Spleen (tissue), 11 donors: ENCODE results near the gene G3BP2. TPM values are rescaled to one million over a fixed set of nuclear protein-coding genes. Genes with fewer than 3 reads are reported as not detected.

ENCODE experiments used
- DNase-seq: peaks from one replicate; pipeline ENCODE4 v3.0.0-alpha.2; 2020
- H3K27ac ChIP-seq, 8 donors: fragments of 200-600 bp; sonication (generic) in 7 of 8; 1 replicate in 4 of 8; 2 replicates in 4 of 8; pipeline versions ENCODE4 v1.5.0 to v1.8.0; 2016 to 2021; ENCODE audit warnings: inconsistent platforms in 4 of 8, mild to moderate bottlenecking in 4 of 8, moderate library complexity in 1 of 8
- H3K27me3 ChIP-seq, 7 donors: fragments of 200-600 bp; sonication (generic) in 6 of 7; replicated peaks in 1 of 7; 1 replicate in 4 of 7; 2 replicates in 3 of 7; pipeline versions ENCODE4 v1.5.0 to v1.8.0; 2016 to 2021; ENCODE audit warnings: inconsistent platforms in 3 of 7, mild to moderate bottlenecking in 1 of 7
- H3K36me3 ChIP-seq, 6 donors: fragments of 200-600 bp; sonication (generic) in 5 of 6; 1 replicate in 4 of 6; 2 replicates in 2 of 6; pipeline versions ENCODE4 v1.5.0 to v1.8.0; 2016 to 2021; ENCODE audit warnings: inconsistent platforms in 2 of 6
- H3K4me1 ChIP-seq, 6 donors: fragments of 200-600 bp; sonication (generic) in 5 of 6; 1 replicate in 3 of 6; 2 replicates in 3 of 6; pipeline versions ENCODE4 v1.5.0 to v1.8.0; 2016 to 2021; ENCODE audit warnings: inconsistent platforms in 3 of 6
- H3K4me3 ChIP-seq, 8 donors: fragments of 200-600 bp; sonication (generic) in 7 of 8; 1 replicate in 4 of 8; 2 replicates in 4 of 8; pipeline versions ENCODE4 v1.5.0 to v1.8.0; 2016 to 2021; ENCODE audit warnings: inconsistent platforms in 4 of 8, mild to moderate bottlenecking in 4 of 8, moderate library complexity in 2 of 8
- H3K9me3 ChIP-seq, 8 donors: fragments of 200-600 bp; sonication (generic) in 7 of 8; 1 replicate in 4 of 8; 2 replicates in 4 of 8; pipeline versions ENCODE4 v1.5.0 to v1.8.0; 2016 to 2021; ENCODE audit warnings: inconsistent platforms in 4 of 8
- POLR2A ChIP-seq, 3 donors: fragments of 450-650 bp; IDR thresholded peaks; one replicate each; pipeline ENCODE4 v1.5.1; 2017; ENCODE audit warnings: antibody characterized with exemption in 3 of 3, mild to moderate bottlenecking in 1 of 3
- POLR2AphosphoS5 ChIP-seq, 3 donors: sonication (generic); formaldehyde crosslinking; IDR thresholded peaks; one replicate each; pipeline ENCODE4 v1.5.1; 2017; ENCODE audit warnings: antibody characterized with exemption in 3 of 3
- WGBS, 5 donors: extraction: QIAGEN DNeasy Blood & Tissue Kit in 3 of 5; methylation state at CpG; one replicate each; pipeline versions ENCODE4 v1.1.5 to v1.1.7; 2013 to 2018; 5-methylcytosine and 5-hydroxymethylcytosine counted together
- intact Hi-C: fragments of 100-400 bp; cut with DNase I; formaldehyde crosslinking; loops from one replicate; pipeline ENCODE4 v1.15.0; 2023; ENCODE audit warnings: low total_unique reads
- polyA plus RNA-seq, 3 donors: library from polyadenylated mRNA; stranded (reverse); fragments of 200-250 nt; gene quantifications; one replicate each; pipeline ENCODE4 v1.2.1, GENCODE V29; 2013
- total RNA-seq, 7 donors: library from RNA; depleted of rRNA in 3 of 7; stranded (reverse); fragments of >200 nt in 3 of 7; fragmentation: NEBNext Ultra II Directional in 4 of 7; extraction: Animal tissue kit (Norgen Biotek cat#: 25700) in 4 of 7; gene quantifications; one replicate each; pipeline versions ENCODE4 v1.1.0 to v1.2.1, GENCODE V29; 2016 to 2021
- TF ChIP-seq, protein P1 (sequence below), 11 experiments: fragments of 200-600 bp in 7 of 11; fragments of 450-650 bp in 4 of 11; sonication (generic) in 4 of 11; IDR thresholded peaks in 8 of 11; conservative IDR thresholded peaks in 3 of 11; 1 replicate in 7 of 11; 2 replicates in 4 of 11; pipeline versions ENCODE4 v1.4.0 to v1.8.0; 2016 to 2021; ENCODE audit warnings: antibody characterized with exemption in 11 of 11, inconsistent platforms in 4 of 11, mild to moderate bottlenecking in 1 of 11
- donor health status: healthy with polysubstance abuse.
- donor health status: DM: no; HTN: no; CAD: no; lungs with moderate emphysema.
- donor health status: DM: no; HTN: no; CAD: no.
- donor health status: Bipolar disorder and iron deficiency.
- donor health status: healthy.
- donor health status: DM: no; HTN: no; CAD: no.
- donor health status: DM: yes; HTN: yes; CAD: no.

Gene G3BP2
- total and polyA plus RNA-seq, 10 donors = 15.2 to 113 (median 102) TPM

DNA sequence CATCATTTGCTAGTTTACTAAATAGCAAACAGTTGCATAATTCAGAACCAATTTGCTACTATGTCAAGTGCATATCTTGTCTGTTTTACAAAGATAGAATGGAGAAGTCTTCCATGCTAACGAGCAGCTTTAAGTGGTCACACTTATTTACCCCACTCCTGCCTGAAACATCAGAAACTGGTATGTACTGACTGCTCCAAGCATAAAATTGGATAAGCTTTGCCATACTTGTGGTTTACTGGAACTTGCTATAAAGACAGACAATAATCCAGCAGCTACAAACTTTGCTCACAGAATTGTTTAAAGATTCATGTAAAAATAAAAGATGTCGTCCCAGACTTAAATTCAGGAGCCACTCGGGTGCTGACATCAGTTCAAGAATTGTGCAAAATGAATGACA, 29.6 kb downstream of the G3BP2 start:
- no peak for DNase-seq
- no peak overlapping the region for H3K27ac ChIP-seq
- WGBS, 5 donors = 42 to 84% (median 58%) methylated on average over 3 of the region's 3 CpGs
- intact Hi-C loops = no loop called here
- H3K27me3 ChIP-seq = no peaks in the 10 kb centered on the region
- peaks cover 0 to 12% (median 3%) of the 10 kb centered on the region in 6 donors for H3K4me1 ChIP-seq
- no peak overlapping the region for H3K4me3 ChIP-seq
- no peak for TF ChIP-seq POLR2AphosphoS5 (IDR thresholded peaks at IDR 0.05)
- TF ChIP-seq, protein P1, sequence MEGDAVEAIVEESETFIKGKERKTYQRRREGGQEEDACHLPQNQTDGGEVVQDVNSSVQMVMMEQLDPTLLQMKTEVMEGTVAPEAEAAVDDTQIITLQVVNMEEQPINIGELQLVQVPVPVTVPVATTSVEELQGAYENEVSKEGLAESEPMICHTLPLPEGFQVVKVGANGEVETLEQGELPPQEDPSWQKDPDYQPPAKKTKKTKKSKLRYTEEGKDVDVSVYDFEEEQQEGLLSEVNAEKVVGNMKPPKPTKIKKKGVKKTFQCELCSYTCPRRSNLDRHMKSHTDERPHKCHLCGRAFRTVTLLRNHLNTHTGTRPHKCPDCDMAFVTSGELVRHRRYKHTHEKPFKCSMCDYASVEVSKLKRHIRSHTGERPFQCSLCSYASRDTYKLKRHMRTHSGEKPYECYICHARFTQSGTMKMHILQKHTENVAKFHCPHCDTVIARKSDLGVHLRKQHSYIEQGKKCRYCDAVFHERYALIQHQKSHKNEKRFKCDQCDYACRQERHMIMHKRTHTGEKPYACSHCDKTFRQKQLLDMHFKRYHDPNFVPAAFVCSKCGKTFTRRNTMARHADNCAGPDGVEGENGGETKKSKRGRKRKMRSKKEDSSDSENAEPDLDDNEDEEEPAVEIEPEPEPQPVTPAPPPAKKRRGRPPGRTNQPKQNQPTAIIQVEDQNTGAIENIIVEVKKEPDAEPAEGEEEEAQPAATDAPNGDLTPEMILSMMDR (IDR thresholded peaks at IDR 0.05 in 8 of 11, conservative IDR thresholded peaks at IDR 0.05 in 3 of 11) = no peak
- no peak for TF ChIP-seq POLR2A (IDR thresholded peaks at IDR 0.05)
- no peaks in the 10 kb centered on the region for H3K9me3 ChIP-seq
- peaks cover 3 to 74% (median 46%) of the 10 kb centered on the region in 6 donors for H3K36me3 ChIP-seq

GRCh38 chr4:75639124-75639695, 34.0 kb downstream of the G3BP2 start:
- TF ChIP-seq, protein P1 (IDR thresholded peaks at IDR 0.05 in 8 of 11, conservative IDR thresholded peaks at IDR 0.05 in 3 of 11) = no peak
- TF ChIP-seq POLR2AphosphoS5 (IDR thresholded peaks at IDR 0.05) (no peak), POLR2A (IDR thresholded peaks at IDR 0.05) (no peak)
- no peaks in the 10 kb centered on the region for H3K9me3 ChIP-seq
- H3K27me3 ChIP-seq = no peaks in the 10 kb centered on the region
- peaks cover 0 to 9% (median 2%) of the 10 kb centered on the region in 6 donors for H3K4me1 ChIP-seq
- DNase-seq = no peak
- H3K4me3 ChIP-seq = no peak overlapping the region
- no peak overlapping the region for H3K27ac ChIP-seq
- intact Hi-C loops = no loop called here
- peaks cover 0 to 29% (median 2%) of the 10 kb centered on the region in 6 donors for H3K36me3 ChIP-seq
- WGBS, 5 donors = 82 to 95% (median 91%) methylated on average over 7 of the region's 7 CpGs

GRCh38 chr4:75637827-75638226, 35.4 kb downstream of the G3BP2 start:
- TF ChIP-seq POLR2AphosphoS5 (IDR thresholded peaks at IDR 0.05) = no peak
- TF ChIP-seq, protein P1 (IDR thresholded peaks at IDR 0.05 in 8 of 11, conservative IDR thresholded peaks at IDR 0.05 in 3 of 11) = no peak
- no peak for TF ChIP-seq POLR2A (IDR thresholded peaks at IDR 0.05)
- Histone ChIP-seq H3K9me3 (no peaks in the 10 kb centered on the region), H3K4me1 (no peaks in the 10 kb centered on the region), H3K27ac (no peak overlapping the region), H3K27me3 (no peaks in the 10 kb centered on the region), H3K4me3 (no peak overlapping the region), H3K36me3 (peaks cover 0 to 18% (median 0%) of the 10 kb centered on the region in 6 donors)
- intact Hi-C loops = no loop called here
- no peak for DNase-seq
- WGBS, 5 donors = 92 to 100% (median 93%) methylated on average over 1 of the region's 1 CpG

GRCh38 chr4:75637176-75637575, 36.0 kb downstream of the G3BP2 start:
- no peaks in the 10 kb centered on the region for H3K27me3 ChIP-seq
- H3K36me3 ChIP-seq = peaks cover 0 to 11% (median 0%) of the 10 kb centered on the region in 6 donors
- no peak overlapping the region for H3K27ac ChIP-seq
- H3K4me1 ChIP-seq = no peaks in the 10 kb centered on the region
- H3K4me3 ChIP-seq = no peak overlapping the region
- no peaks in the 10 kb centered on the region for H3K9me3 ChIP-seq
- DNase-seq = no peak
- intact Hi-C loops = no loop called here
- 66 to 81% (median 76%) methylated on average over 1 of the region's 1 CpG for WGBS, 5 donors
- TF ChIP-seq POLR2AphosphoS5 (IDR thresholded peaks at IDR 0.05) = no peak
- TF ChIP-seq, protein P1 (IDR thresholded peaks at IDR 0.05 in 8 of 11, conservative IDR thresholded peaks at IDR 0.05 in 3 of 11) = no peak
